H1 (cell line): ENCODE measurements around the gene NUCB1. TPM values are rescaled to one million over a fixed set of nuclear protein-coding genes. Genes with fewer than 3 reads are reported as not detected.
A peak's percentile ranks its signal among the peaks of the same experiment; 100 is the strongest.

Experiments
- CTCF ChIA-PET: fragments of 300-600 bp; sonication (Branson Sonifier 250); formaldehyde crosslinking; loops from one replicate; lab custom pipeline; 2021; ENCODE audit not compliant: partially characterized antibody; lab: Charles Lee
- POLR2A ChIA-PET: fragments of 300-600 bp; sonication (Branson Sonifier 250); formaldehyde crosslinking; loops from one replicate; lab custom pipeline; 2021; ENCODE audit warnings: inconsistent platforms; ENCODE audit not compliant: partially characterized antibody; lab: Charles Lee
- DNase-seq, 2 experiments: peaks; one replicate each; pipeline versions ENCODE4 v3.0.0 to v3.0.0-alpha.2; 2010 to 2022; ENCODE audit warnings: low spot score in 2 of 2, low read depth in 1 of 2, mixed read lengths in 1 of 2
- FAIRE-seq: peaks from 2 replicates; lab custom pipeline; 2011; peaks lifted over from hg19 to GRCh38; lab: Jason Lieb, UNC
- H2AFZ ChIP-seq: 2 replicates; pipeline ENCODE4 v1.8.1; 2012; ENCODE audit warnings: low read length, inconsistent platforms
- H2AK5ac ChIP-seq: 2 replicates; pipeline ENCODE4 v1.6.1; 2013; ENCODE audit warnings: low read depth, low read length
- H2BK120ac ChIP-seq: replicated peaks from 2 replicates; pipeline ENCODE3; 2013; ENCODE audit warnings: low read depth, low read length, inconsistent platforms
- H2BK12ac ChIP-seq: 2 replicates; pipeline ENCODE4 v1.6.1; 2013; ENCODE audit warnings: low read depth, low read length
- H2BK15ac ChIP-seq: 2 replicates; pipeline ENCODE4 v1.6.1; 2013; ENCODE audit warnings: low read length
- H2BK20ac ChIP-seq: 2 replicates; pipeline ENCODE4 v1.6.1; 2013; ENCODE audit warnings: low read length
- H2BK5ac ChIP-seq: 2 replicates; pipeline ENCODE4 v1.6.1; 2013; ENCODE audit warnings: low read depth, low read length
- H3K14ac ChIP-seq: 2 replicates; pipeline ENCODE4 v1.6.1; 2013; ENCODE audit warnings: inconsistent platforms; ENCODE audit not compliant: insufficient read length
- H3K18ac ChIP-seq: 2 replicates; pipeline ENCODE4 v1.6.1; 2013; ENCODE audit warnings: low read length; ENCODE audit errors: extremely low read depth
- H3K23ac ChIP-seq: 2 replicates; pipeline ENCODE4 v1.6.1; 2013; ENCODE audit warnings: inconsistent platforms; ENCODE audit not compliant: insufficient read length
- H3K23me2 ChIP-seq: 2 replicates; pipeline ENCODE4 v1.6.1; 2013; ENCODE audit warnings: low read depth, low read length
- H3K27ac ChIP-seq: 2 replicates; pipeline ENCODE4 v1.6.1; 2011; ENCODE audit warnings: low read depth, low read length, inconsistent platforms
- H3K27me3 ChIP-seq, 4 experiments: replicated peaks in 1 of 4; 1 replicate in 1 of 4; 2 replicates in 3 of 4; pipeline versions ENCODE4 v1.6.1 to v1.8.1; 2011 to 2013; ENCODE audit warnings: low read length in 3 of 4, mild to moderate bottlenecking in 3 of 4, inconsistent platforms in 2 of 4, mixed read lengths in 2 of 4, moderate library complexity in 1 of 4; ENCODE audit not compliant: control insufficient read depth in 3 of 4, insufficient read depth in 3 of 4; ENCODE audit errors: extremely low read depth in 1 of 4
- H3K36me3 ChIP-seq, 4 experiments: 2 replicates each; pipeline versions ENCODE4 v1.6.1 to v1.8.1; 2011 to 2013; ENCODE audit warnings: mild to moderate bottlenecking in 4 of 4, low read length in 3 of 4, moderate library complexity in 2 of 4, control low read depth in 1 of 4, inconsistent platforms in 1 of 4; ENCODE audit not compliant: insufficient read depth in 4 of 4, control insufficient read depth in 2 of 4
- H3K4ac ChIP-seq: replicated peaks from 2 replicates; pipeline ENCODE3; 2013; ENCODE audit warnings: low read length, low read depth, mixed read lengths, inconsistent platforms; ENCODE audit not compliant: insufficient read length
- H3K4me1 ChIP-seq, 4 experiments: replicated peaks in 1 of 4; 1 replicate in 1 of 4; 2 replicates in 3 of 4; pipeline versions ENCODE4 v1.6.1 to v1.8.1; 2011 to 2013; ENCODE audit warnings: low read length in 3 of 4, inconsistent platforms in 2 of 4, mixed read lengths in 1 of 4; ENCODE audit not compliant: insufficient read depth in 4 of 4, control insufficient read depth in 3 of 4
- H3K4me2 ChIP-seq, 2 experiments: 2 replicates each; pipeline versions ENCODE4 v1.6.1 to v1.8.1; 2011 to 2013; ENCODE audit warnings: low read depth in 2 of 2, low read length in 2 of 2, control low read depth in 1 of 2, inconsistent platforms in 1 of 2, mild to moderate bottlenecking in 1 of 2; ENCODE audit not compliant: insufficient read depth in 1 of 2
- H3K4me3 ChIP-seq, 4 experiments: fragments of 200-600, 300-600 bp in 1 of 4; sonication (generic), shearing (Covaris generic), sonication (Bioruptor Twin) in 1 of 4; 2 replicates each; pipeline versions ENCODE4 v1.5.1 to v1.8.1; 2011 to 2016; ENCODE audit warnings: low read length in 4 of 4, low read depth in 3 of 4, control low read depth in 2 of 4, inconsistent platforms in 2 of 4, mild to moderate bottlenecking in 2 of 4, mixed read lengths in 1 of 4, moderate library complexity in 1 of 4; ENCODE audit not compliant: insufficient read depth in 2 of 4; ENCODE audit errors: extremely low read depth in 1 of 4
- H3K56ac ChIP-seq: replicated peaks from 2 replicates; pipeline ENCODE3; 2013; ENCODE audit warnings: low read depth, mild to moderate bottlenecking, mixed read lengths, low read length, inconsistent platforms; ENCODE audit not compliant: insufficient read length
- H3K79me1 ChIP-seq: 2 replicates; pipeline ENCODE4 v1.6.1; 2013; ENCODE audit warnings: low read depth, low read length, control low read depth
- H3K79me2 ChIP-seq, 2 experiments: 2 replicates each; pipeline versions ENCODE4 v1.6.1 to v1.8.1; 2012 to 2013; ENCODE audit warnings: low read length in 2 of 2, mild to moderate bottlenecking in 2 of 2, inconsistent platforms in 1 of 2; ENCODE audit not compliant: insufficient read depth in 2 of 2, control insufficient read depth in 1 of 2
- H3K9ac ChIP-seq, 4 experiments: replicated peaks in 1 of 4; 1 replicate in 1 of 4; 2 replicates in 3 of 4; pipeline versions ENCODE4 v1.6.1 to v1.8.1; 2011 to 2013; ENCODE audit warnings: low read depth in 3 of 4, low read length in 3 of 4, control low read depth in 2 of 4, mild to moderate bottlenecking in 2 of 4, moderate library complexity in 2 of 4, inconsistent platforms in 1 of 4; ENCODE audit errors: extremely low read depth in 1 of 4
- H3K9me3 ChIP-seq, 2 experiments: 2 replicates each; pipeline versions ENCODE4 v1.6.1 to v1.8.1; 2012 to 2013; ENCODE audit warnings: mild to moderate bottlenecking in 2 of 2, moderate library complexity in 2 of 2, control low read depth in 1 of 2, inconsistent platforms in 1 of 2, low read depth in 1 of 2, low read length in 1 of 2, mixed read lengths in 1 of 2; ENCODE audit not compliant: insufficient read depth in 2 of 2
- H4K20me1 ChIP-seq, 2 experiments: replicated peaks in 1 of 2; 2 replicates each; pipeline versions ENCODE3 to v1.8.1; 2011 to 2013; ENCODE audit warnings: inconsistent platforms in 2 of 2, low read length in 2 of 2, mild to moderate bottlenecking in 1 of 2; ENCODE audit not compliant: insufficient read depth in 2 of 2, control insufficient read depth in 1 of 2
- H4K5ac ChIP-seq: 2 replicates; pipeline ENCODE4 v1.6.1; 2013; ENCODE audit warnings: low read length, low read depth, mixed read lengths, inconsistent platforms; ENCODE audit not compliant: insufficient read length
- H4K8ac ChIP-seq: 2 replicates; pipeline ENCODE4 v1.8.0; 2013; ENCODE audit warnings: mild to moderate bottlenecking, moderate library complexity, low read length, inconsistent platforms; ENCODE audit not compliant: insufficient read depth; ENCODE audit errors: extremely low read depth
- H4K91ac ChIP-seq: replicated peaks from 2 replicates; pipeline ENCODE3; 2013; ENCODE audit warnings: low read length, mixed read lengths, inconsistent platforms; ENCODE audit not compliant: insufficient read length
- CBX8 ChIP-seq: fragments of 300-800, 300-1000 bp; sonication (generic); IDR thresholded peaks from 2 replicates; pipeline ENCODE4 v1.7.1; 2016; ENCODE audit warnings: low read depth, low read length, borderline replicate concordance
- CHD1 ChIP-seq: IDR thresholded peaks from 2 replicates; pipeline ENCODE4 v1.6.1; 2012; ENCODE audit warnings: low read depth, low read length, improper control_type of control experiment
- CHD2 ChIP-seq: IDR thresholded peaks from 2 replicates; pipeline ENCODE4 v1.6.1; 2012; ENCODE audit warnings: low read length, improper control_type of control experiment
- FOSL1 ChIP-seq: IDR thresholded peaks from 2 replicates; pipeline ENCODE4 v1.6.1; 2011; ENCODE audit warnings: mild to moderate bottlenecking, low read depth, low read length, moderate library complexity; ENCODE audit not compliant: insufficient read depth
- GABPA ChIP-seq: IDR thresholded peaks from 2 replicates; pipeline ENCODE4 v1.6.1; 2011; ENCODE audit warnings: mild to moderate bottlenecking, low read length, moderate library complexity, borderline replicate concordance; ENCODE audit not compliant: insufficient read depth
- KDM1A ChIP-seq: fragments of 200-600, 300-600 bp; sonication (generic); IDR thresholded peaks from 2 replicates; pipeline ENCODE4 v1.7.1; 2016; ENCODE audit warnings: mild to moderate bottlenecking, low read length, borderline replicate concordance
- POLR2A ChIP-seq, 2 experiments: IDR thresholded peaks; 1 replicate in 1 of 2; 2 replicates in 1 of 2; pipeline ENCODE4 v1.6.1; 2011; ENCODE audit warnings: low read depth in 2 of 2, low read length in 2 of 2, mild to moderate bottlenecking in 2 of 2; ENCODE audit errors: control extremely low read depth in 1 of 2
- RNF2 ChIP-seq: fragments of 200-900, 300-1000 bp; sonication (generic); IDR thresholded peaks from 2 replicates; pipeline ENCODE4 v1.7.1; 2016; ENCODE audit warnings: borderline replicate concordance, low read depth, mild to moderate bottlenecking, antibody characterized with exemption, low read length; ENCODE audit not compliant: poor library complexity, severe bottlenecking; ENCODE audit errors: missing control alignments
- TAF7 ChIP-seq: optimal IDR thresholded peaks from 2 replicates; pipeline ENCODE3; 2011; ENCODE audit warnings: low read depth, mild to moderate bottlenecking, inconsistent platforms, low read length, moderate library complexity, borderline replicate concordance
- YY1 ChIP-seq: IDR thresholded peaks from 2 replicates; pipeline ENCODE4 v1.6.1; 2011; ENCODE audit warnings: low read depth, mild to moderate bottlenecking, low read length
- WGBS, 2 experiments: shearing (Covaris generic) in 1 of 2; methylation state at CpG; one replicate each; pipeline versions ENCODE4 v1.1.6 to v1.1.7; 2013 to 2015; ENCODE audit warnings: low lambda C conversion rate in 2 of 2, mixed read lengths in 2 of 2, inconsistent platforms in 1 of 2, low coverage in 1 of 2, missing lambda C conversion rate in 1 of 2; ENCODE audit not compliant: insufficient replicate concordance in 2 of 2, insufficient coverage in 1 of 2, insufficient read length in 1 of 2; ENCODE audit errors: extremely low coverage in 1 of 2, missing lambda C conversion rate in 1 of 2; 5-methylcytosine and 5-hydroxymethylcytosine counted together
- polyA plus RNA-seq, 7 experiments: library from polyadenylated mRNA; depleted of rRNA in 3 of 7; stranded (reverse) in 5 of 7; unstranded in 2 of 7; fragments of >200 nt in 5 of 7; fragments of 200-250 nt in 2 of 7; gene quantifications; 1 replicate in 5 of 7; 2 replicates in 1 of 7; 4 replicates in 1 of 7; pipeline versions ENCODE4 v1.2.1 to v1.2.3, GENCODE V29; 2011 to 2013; ENCODE audit warnings: missing spikeins in 2 of 7, mixed read lengths in 2 of 7
- total RNA-seq: library from RNA; stranded (reverse); fragmentation: NEBNext Ultra II Directional; extraction: Animal tissue kit (Norgen Biotek cat#: 25700); gene quantifications from 2 replicates; pipeline ENCODE4 v1.2.1, GENCODE V29; 2021
- TF ChIP-seq, protein P1 (sequence below): IDR thresholded peaks from 2 replicates; pipeline ENCODE4 v1.6.1; 2012; ENCODE audit warnings: inconsistent platforms

The NUCB1 gene
- total and polyA plus RNA-seq, 2 of the 8 experiments (the other 6 are each of a cell fraction or from before 2014, with no cell fraction given): 111 to 121 TPM

- no peak within 1 kb of the TSS for H2AFZ ChIP-seq
- peak within 1 kb of the TSS; percentile 89; the same call in 1 of the 2 replicates for H4K8ac ChIP-seq
- 1% methylated on average over 50 of the region's 52 CpGs; no CpG with 5 or more reads in 1 of the 2 experiments for WGBS, 2 experiments
- H3K23ac ChIP-seq: no peak within 1 kb of the TSS
- peak within 1 kb of the TSS; percentile 76 for H3K27ac ChIP-seq
- H3K14ac ChIP-seq: no peak within 1 kb of the TSS
- no peak for FAIRE-seq
- H3K4ac ChIP-seq: peak within 1 kb of the TSS; percentile 97
- peak; percentile 93 to 96 for DNase-seq
- peak within 1 kb of the TSS; percentile 75 to 87 (median 83) for H3K9ac ChIP-seq
- no peak within 1 kb of the TSS for H2BK20ac ChIP-seq
- peak within 1 kb of the TSS; percentile 86 to 96 (median 92) for H3K4me3 ChIP-seq
- no peaks in the 10 kb centered on the region for H3K9me3 ChIP-seq
- H2BK120ac ChIP-seq: peak within 1 kb of the TSS; percentile 67
- peaks cover 0 to 13% of the 10 kb centered on the region in 2 experiments; a peak in 2 of 4 replicates for H3K79me2 ChIP-seq
- H3K36me3 ChIP-seq: peaks cover 2 to 36% (median 13%) of the 10 kb centered on the region in 4 experiments; a peak in 5 of 8 replicates
- peaks cover 3 to 20% of the 10 kb centered on the region in 2 experiments for H4K20me1 ChIP-seq
- ChIA-PET POLR2A (interaction anchor here (0.8 to 5.4 kb wide), 26 partner anchors 8 to 169 kb away, joined by 3 to 56 read pairs (median 6); partner anchors contain the start of genes BAX, DHDH, GYS1 and NUCB1), CTCF (interaction anchor here (0.5 to 1.9 kb wide), 5 partner anchors 12 to 123 kb away, joined by 3 to 7 read pairs (median 3); no protein-coding TSS in a partner anchor)
- H2BK5ac ChIP-seq: peak within 1 kb of the TSS; percentile 94
- H2BK12ac ChIP-seq: peak within 1 kb of the TSS; percentile 84
- peak within 1 kb of the TSS; percentile 89 to 99 for H3K4me2 ChIP-seq
- peaks cover 5% of the 10 kb centered on the region for H3K79me1 ChIP-seq
- peak within 1 kb of the TSS; percentile 95 for H3K18ac ChIP-seq
- H3K27me3 ChIP-seq: no peaks in the 10 kb centered on the region
- H4K91ac ChIP-seq: peak within 1 kb of the TSS; percentile 96
- peaks cover 17% of the 10 kb centered on the region; the same call in 1 of the 2 replicates for H3K23me2 ChIP-seq
- peak within 1 kb of the TSS; percentile 92 for H3K56ac ChIP-seq
- peaks cover 4 to 18% (median 12%) of the 10 kb centered on the region in 4 experiments for H3K4me1 ChIP-seq
- H2AK5ac ChIP-seq: peak within 1 kb of the TSS; percentile 98
- H2BK15ac ChIP-seq: peak within 1 kb of the TSS; percentile 74; the same call in 1 of the 2 replicates
- H4K5ac ChIP-seq: peak within 1 kb of the TSS; percentile 90
- TF ChIP-seq POLR2A (IDR thresholded peaks at IDR 0.05; ENCODE audit: control extremely low read depth in 1 of 2, low read depth in 2 of 2, low read length in 2 of 2): peak; percentile 98 to 99
- TF ChIP-seq CHD2: no peak
- TF ChIP-seq GABPA: no peak
- no peak for TF ChIP-seq FOSL1
- TF ChIP-seq RNF2: no peak
- TF ChIP-seq, protein P1, sequence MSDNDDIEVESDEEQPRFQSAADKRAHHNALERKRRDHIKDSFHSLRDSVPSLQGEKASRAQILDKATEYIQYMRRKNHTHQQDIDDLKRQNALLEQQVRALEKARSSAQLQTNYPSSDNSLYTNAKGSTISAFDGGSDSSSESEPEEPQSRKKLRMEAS: peak; percentile 22; the same call in 1 of the 2 replicates
- TF ChIP-seq TAF7: no peak
- no peak for TF ChIP-seq CBX8
- no peak for TF ChIP-seq YY1
- no peak for TF ChIP-seq CHD1
- no peak for TF ChIP-seq KDM1A
Measured at GRCh38 chr19:48965040-48965805, 65.1 kb downstream of the NUCB1 start, which contains the start of gene FTL. Gene FTL, plus strand, starts transcription at chr19:48965309. Its CDS starts 199 bp downstream, at chr19:48965508.
